ENCODE results near the gene ART3.

Gene ART3

DNA sequence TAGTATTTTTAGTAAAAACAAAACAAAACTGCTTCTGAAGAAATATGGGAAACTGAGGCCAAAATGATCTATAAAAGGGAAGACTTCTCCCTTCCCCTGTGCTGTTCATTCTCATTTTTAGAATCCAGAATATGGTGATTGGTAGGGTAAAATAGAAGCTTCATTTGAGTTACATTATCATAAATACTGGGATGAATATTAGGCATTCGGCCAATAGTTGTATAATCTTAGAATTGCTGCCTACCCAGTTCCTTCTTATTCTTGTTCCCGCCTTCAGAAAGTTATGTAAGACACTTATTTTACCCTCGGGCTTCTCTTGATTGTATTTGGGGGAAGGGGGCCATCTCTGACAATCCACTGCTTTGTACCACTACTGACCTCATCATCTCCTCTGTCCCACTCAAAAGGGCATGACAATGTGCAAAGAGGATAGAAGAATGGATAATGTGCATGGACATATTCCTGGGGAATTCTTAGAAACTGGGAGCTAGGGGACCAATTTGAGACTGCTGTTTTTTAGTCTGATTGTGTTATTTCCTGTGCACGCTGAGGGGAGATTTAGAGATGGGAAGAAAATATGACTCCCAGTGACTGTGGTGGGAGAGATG, 588 bp downstream of the ART3 start:
- no peak for DNase-seq

DNA sequence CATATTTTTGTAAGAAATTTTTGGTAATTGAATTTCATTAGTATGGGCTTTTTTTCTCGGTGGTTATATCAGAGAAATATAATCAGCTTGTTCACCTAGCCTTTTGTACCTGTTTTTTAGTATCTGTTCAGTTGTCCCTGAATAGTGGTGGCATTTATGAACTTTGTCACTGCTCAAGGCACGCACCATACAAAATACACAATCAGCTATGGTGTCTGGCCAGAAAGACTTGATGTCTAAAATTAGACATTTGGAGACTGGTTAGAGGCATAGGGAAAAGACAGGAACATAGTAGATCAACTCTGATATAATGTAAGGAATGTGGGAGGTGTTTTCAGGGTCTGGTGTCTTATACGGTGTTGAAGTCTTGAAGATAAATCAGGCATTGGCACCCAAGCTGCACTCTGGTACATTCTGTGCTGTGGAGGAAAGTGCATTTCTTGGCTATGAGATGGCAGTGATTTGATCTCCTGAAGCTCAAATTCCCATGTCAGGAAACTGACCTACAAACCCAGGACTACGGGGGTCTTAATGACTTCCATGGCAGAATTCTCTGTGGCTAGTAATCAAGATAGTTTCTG, 3.6 kb downstream of the ART3 start:
- no peak for DNase-seq

DNA sequence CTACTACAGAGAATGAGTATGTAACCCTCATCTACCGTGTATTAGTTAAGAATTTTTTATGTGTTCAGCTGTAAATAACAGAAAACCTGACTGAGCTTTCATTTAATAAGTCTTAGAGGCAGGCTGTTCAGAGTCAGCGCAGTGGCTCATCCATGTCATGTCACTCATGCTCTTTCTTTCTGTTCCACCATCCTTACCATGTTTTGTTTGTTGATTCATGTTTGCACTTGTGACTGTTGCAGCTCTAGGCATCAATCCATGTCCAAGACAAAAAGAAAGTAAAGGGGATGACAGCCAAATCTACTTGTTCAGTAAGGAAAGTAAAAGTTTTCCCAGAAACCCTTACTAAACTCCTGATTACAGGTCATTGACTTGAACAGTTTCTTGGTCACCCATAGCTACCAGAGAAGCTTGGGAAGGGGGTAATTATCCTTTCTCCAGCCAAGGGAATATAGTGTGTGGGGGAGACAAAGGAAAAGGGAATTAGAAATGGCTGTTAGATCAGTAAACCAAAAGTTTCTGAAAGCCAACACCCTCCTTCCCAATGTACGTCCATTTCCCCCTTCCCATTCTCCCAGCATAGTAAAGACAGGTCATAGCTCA, 9.0 kb downstream of the ART3 start:
- DNase-seq = no peak

DNA sequence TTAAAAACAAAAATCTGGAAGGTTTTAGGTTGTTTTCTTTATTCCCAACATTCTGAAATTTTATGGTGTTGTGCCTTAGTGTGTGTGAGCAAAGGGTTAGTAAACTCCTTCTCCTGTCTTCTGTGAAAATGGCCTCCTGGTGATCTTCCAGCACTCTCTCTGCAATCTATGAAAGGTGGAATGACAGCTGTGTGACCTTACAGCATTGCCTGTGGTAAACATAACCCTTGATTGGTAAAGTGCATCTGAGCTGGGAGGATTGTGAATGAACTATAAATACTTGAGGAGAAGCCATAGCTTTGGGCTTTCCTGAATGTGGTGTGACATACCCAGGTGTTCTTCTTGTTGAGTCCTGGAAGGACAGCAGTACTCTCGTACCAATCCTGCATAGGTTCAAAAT, 10.0 kb downstream of the ART3 start:
- DNase-seq = no peak

DNA sequence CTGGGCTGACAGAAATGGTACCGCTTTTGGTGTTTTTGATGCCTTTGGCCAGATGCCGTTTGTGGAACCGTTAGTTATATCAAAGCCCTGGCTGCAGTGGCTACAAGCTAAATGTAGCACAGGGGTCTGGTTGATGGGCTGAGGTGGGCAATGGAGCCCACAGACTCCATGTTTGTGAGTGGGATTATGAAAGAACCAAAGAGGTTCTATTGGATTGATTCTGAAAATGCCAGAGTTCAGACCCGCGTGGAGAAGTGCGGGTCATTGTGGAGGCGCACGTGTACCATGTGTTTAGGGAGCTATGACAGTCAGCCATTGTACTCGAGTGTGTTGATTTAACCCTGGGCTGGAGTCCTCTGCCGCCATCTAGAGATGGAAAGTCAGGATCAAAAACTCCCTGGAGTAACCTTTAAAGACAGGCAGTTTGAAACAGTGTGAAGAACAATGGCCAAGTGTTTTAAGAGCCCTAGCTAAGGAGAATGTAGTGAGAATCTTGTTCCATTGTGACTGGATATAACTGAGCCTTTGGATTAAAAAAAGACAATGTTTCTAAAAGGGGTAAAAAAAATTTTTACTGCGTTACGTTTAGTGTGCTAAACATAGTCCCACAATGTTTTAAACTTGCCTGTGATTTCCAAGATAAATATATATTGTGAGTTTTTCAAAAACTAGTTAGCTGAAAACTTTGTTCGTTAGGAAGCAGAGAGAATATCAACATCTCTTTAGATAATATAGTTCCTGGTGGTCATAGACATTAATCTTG, 12.7 kb downstream of the ART3 start:
- peak; percentile 27 for DNase-seq

DNA sequence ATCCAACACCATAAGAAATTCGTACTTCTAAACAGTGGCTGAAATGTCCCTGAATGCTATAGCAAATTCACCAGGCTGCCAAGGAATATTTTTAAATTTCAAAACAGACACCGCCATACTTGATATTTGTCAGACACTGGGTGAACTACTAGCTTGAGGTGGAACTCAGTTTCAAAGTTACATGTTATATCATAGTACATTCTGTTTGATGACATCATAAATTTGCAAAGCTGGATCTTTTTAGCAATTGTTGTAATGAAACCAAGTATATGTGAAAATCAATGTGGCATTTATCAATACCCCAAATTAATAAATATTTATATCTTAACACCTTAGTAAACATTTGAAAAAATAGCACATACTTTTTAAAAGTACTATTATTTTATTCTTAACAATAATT, 14.2 kb downstream of the ART3 start:
- DNase-seq = no peak

DNA sequence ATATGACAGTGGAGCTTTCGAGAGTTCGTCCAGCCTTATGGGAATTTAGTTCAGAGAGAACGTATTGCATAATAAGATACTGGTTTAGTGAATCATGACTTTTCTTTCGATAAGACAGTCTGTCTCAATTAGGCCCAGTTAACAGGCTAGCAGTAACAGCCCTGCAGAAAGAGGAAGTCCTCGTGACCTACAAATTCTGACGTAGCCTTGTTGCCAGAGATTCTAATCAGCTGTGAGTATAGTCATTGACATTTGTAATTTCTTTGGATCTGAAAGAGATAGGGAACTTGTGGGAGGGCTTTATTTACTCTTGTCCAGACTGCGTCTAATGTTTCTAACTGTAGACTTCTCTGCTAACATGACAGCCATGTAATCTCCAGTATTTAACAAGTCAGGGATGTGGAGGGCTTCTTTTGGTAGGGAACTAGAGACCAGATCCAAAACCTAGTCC, 15.8 kb downstream of the ART3 start:
- no peak for DNase-seq

DNA sequence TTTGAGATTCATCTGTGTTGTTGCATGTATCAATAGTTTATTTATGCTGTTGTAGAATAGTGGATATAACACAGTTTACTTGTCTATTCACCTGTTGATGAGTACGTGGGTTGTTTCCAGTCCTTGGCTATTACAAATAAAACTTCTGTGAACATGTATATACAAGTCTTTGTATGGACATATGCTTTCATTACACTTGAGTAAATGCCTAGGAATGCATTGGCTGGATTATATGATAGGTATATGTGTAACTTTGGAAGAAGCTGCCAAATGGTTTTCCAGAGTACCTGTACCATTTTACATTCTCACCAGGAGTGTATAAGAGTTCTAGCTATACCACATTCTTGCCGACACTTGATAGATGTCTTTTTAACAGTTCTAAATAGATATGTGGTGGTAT, 16.5 kb downstream of the ART3 start:
- DNase-seq = no peak

DNA sequence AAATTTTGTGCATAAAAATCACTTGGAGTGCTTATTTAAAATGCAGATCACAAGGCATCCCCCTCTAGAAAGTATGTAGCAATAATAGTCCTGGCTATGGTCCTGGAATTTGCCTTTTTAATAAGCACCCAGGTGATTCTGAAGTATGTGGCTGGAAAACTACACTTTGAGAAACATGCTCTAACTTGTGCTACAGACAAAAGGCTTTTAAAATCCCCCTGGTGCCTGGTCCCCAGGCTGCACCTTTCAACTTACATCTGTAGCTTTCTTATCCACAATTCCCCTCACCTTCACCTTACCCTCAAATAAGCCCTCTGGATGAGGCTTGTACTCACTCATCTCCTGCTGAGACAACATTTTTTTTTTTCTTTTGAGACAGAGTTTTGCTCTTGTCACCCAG, 21.1 kb downstream of the ART3 start:
- DNase-seq = no peak

DNA sequence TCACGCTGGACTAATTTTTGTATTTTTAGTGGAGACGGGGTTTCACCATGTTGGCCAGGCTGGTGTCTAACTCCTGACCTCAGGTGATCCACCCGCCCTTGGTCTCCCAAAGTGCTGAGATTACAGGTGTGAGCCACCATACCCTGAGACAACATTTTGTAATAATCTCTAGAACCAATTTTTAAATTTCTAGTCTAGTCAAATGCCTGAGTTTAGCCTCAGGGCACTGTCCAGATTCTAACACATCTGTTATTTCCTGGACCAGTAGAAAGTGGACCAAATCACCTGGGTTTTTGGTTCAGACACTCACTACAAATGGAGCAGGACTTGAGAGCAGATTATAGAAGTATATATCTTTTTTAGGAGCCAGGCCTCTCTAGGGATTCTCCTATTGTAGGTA, 21.6 kb downstream of the ART3 start:
- no peak for DNase-seq

DNA sequence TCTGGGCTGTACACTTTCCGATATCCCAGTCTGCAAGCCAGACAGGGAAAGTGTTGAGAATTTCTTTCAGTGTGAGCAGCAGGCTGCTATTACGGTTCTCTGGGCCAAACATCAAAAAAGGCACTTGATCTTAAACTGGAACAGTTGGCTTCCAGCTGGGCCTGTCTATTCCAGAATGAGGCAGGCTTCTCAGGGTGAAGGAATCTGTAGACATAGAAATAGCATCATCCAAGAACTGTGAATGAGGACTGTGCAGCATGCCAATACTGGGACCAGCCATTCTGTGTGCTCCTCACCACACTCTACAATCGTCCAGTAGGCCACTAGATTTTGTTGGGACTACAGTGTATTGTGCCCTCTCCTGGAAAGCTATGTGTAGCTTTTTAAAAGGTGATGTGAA, 31.1 kb downstream of the ART3 start:
- DNase-seq = no peak

DNA sequence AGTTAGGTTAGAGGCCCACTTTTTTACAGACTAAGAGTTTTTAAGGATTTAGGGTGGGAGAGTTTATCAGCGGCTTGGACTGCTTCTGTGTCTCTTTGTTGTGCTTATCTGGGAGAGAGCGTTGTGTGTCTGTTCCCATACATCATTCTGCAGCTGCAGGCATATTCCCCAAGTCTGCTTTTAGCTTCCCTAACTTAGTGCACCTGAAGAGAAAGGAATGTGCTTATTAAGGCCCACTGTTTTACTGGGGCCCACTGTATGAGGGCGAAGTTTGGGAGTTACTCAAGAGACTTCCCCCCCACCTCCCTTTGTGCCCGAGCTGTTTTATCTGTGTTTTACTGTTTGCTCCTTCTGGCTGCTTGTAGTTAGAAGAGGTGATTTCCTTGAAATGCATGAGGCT, 31.9 kb downstream of the ART3 start:
- no peak for DNase-seq

DNA sequence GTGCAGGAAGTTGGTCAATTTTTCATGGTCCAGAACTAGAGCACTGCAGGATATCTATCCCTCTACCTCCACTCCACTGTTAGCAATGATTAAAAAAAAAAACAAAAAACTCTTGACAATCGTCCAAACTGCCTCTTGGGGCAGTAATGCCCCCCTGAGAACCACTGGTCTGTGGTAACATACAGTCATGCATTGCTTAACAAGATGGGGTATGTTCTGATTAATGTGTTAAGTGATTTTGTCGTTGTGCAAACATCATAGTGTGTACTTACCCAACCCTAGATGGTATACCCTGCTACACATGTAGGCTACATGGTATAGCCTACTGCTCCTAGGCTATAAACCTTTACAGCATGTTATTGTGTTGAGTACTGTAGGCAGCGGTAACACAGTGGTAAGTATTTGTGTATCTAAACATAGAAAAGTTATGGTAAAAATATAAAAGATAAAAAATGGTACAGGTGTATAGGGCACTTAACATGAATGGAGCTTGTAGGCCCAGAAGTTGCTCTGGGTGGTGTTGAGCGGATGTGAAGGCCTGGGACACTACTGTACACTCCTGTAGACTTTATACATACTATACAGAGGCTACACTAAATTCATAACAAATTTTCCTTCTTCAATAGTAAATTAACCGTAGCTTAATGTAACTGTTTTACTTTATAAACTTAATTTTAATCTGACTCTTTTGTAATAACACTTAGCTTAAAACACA, 34.1 kb downstream of the ART3 start:
- DNase-seq = no peak

DNA sequence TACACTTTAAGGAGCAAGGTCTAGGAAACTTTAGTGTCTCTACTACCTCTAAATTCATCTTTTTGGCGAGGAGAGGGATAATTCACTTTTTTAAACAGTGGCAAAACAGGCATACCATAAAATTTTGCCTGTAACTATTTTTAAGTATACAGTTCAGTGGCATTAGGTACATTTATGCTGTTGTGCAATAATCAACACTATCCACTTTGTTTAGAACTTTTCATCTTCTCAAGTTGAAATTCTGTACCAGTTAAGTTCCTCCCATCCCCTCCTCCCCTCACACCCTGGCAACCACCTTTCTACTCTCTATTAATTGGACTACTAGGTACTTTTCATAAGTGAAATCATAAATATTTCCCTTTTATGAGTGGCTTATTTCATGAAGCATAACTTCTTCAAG, 42.3 kb downstream of the ART3 start:
- DNase-seq = no peak

DNA sequence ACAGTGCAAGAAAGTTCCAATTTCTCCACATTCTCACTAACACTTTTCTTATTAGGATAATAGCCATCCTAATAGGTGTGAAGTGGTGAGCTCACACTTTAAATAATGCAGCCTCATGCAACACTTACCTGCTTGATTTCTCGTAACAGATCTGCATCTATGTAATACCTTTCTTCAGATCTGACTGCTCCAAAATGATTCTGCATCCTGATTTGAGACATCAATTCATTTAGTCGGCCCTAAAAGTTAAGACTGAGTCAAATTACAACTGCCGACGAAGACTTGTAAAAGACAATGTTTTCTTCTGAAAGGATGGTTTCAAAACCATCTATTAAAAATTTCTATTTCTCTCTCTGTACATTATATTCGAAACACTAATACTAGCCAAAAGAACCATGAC, 43.0 kb downstream of the ART3 start:
- DNase-seq = no peak

DNA sequence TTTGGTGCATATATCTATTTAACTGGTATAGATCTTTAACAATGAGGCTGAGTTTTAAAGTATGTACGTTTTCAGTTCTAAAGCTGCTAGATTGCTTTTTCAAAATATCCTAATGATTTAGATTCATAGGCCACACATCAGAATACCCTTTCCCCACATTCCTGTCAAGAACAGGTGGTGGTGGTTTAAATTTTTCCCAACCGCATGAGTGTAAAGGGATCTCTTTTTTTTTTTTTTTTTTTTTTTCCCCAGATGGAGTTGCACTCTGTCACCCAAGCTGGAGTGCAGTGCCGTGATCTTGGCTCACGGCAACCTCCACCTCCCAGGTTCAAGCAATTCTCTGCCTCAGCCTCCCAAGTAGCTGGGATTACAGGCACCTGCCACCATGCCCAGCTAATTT, 45.7 kb downstream of the ART3 start:
- no peak for DNase-seq

DNA sequence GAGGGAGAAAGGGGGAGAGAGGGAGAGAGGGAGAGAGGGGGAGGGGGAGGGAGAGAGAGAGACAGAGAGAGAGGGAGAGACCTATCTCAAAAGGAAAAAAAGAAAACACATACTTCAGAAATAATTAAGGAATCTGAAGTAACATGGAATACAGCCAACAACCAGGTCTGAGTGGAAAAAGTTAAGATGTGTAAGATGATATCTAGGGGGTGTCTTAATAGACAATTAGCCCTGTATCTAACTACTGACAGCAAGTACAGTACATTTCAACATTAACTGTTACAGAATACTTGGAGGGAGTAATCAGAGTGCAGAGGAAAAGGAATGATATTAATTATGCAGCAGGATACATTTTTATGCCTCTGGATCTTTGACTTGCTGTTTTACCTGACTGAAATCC, 51.3 kb downstream of the ART3 start:
- no peak for DNase-seq

DNA sequence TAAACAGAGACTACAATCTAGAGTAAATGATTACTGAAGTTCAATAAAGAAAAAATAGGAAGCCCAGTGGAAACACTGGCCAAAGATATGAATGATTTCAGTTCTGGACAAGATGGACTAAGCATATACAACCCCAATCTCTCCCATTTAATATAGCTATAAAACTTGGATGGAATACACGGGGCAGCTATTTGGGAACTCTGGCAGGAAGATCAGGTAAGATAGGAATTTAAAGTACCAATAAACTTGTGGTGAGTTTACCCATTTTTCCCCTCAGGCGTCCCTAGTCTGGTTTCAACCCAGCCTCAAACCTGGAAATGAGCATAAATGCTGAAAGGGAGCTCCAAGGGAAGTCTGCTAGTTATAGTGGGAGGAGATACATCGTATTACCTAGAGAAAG, 53.2 kb downstream of the ART3 start:
- DNase-seq = no peak

DNA sequence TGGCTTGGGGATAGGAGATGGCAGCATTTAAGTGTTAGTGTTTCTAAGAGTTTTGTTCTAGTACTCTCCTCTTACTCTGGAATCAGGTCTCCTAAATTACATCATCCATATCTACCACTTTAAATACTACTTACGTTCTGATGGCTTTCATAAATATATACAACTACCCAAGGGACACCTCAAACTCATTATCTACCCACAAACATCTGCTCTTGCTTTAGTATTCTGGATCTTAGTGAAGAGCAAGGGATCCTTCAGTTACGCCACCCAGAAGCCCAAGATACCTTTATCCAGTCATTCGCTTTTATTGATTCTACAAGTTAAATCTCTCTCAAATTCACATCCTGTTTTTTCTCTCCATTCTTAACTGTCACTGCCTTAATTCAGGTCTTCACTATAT, 66.7 kb downstream of the ART3 start:
- DNase-seq = no peak

DNA sequence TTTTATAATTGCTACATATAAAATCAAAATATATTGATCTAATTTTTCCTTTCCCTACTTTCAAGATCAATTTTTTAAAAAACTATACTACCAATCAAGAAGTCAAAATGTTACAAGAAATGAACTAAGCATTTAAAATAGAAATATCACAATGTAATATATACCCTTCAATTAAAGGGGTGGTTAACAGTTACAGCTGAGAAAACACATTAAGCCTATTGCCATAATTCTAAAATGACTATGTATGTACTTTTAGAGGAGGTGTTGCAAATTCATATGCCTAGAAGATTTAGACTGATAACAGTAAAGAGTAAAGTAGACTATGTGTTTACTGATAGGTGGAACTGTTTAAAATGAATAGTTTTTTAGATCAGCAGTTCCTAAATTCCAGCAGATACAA, 70.0 kb downstream of the ART3 start:
- no peak for DNase-seq

DNA sequence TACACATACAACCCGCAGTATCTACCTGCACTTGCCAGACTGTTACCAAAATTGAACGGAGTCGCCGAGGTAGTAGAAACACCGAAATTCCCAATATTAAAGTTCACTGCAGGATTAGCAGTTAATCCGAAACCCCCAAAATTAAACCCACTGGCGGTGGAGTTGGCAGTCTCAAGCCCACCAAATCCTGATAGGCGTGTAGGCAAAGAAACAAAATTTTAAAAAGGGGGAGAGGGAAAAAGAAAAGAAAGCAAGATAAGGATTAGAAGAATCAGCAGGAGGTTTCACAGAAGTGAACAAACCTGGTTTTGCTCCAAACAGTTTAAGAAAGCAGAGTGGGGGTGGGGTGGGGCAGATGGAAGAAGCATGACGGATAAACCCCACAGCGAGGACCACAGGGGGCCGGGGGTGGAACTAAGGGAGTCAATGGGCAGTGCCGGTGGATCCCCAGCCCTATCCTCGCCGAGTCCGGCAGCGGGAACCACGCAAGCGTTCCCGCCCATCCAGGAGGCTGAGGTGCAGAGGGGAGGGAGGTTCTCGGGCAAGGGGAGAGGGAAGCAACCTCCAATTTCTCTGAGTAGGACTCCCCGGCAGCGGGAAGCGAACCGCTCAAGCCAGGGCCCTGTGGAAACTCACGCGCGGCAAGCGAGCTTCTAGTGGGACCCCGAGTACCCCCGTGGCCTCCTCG, 73.1 kb downstream of the ART3 start:
- peak; percentile 21 for DNase-seq

DNA sequence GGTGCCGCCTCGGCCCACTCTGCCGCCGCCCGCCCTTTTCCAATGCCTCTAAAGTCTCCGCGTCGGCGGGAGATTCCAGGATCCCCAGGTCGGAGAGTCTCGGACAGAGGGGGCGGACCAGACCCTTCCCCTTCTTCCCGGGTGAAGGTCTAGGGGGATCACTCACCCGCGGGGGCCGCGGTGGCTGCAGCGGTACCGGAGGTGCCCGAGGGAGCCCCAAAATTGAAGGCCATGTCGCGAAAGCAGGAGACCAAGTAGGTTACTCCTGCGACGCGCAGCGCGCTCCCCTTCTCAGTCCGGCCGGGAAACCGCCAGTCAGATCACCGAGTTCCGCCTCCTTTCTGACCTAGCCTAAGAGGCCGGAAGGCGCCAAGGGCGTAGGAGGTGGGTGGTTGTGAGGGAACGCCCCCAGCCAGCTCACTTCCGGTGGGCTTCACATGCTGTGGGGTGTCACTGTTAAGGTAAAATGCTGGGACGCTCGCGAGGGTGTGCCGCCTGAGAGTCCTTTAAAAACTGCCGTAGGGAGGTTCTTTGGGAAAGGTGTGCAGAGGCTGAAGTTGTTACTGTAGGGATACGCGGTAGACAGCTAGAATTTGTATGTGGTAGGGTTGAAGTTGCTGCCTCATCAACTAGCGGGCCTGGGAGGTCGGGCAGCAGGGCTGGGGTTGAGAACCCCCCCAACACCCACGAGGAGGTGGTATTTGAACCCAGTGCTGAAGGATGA, 73.8 kb downstream of the ART3 start, which contains the start of gene NUP54:
NUP54 (minus strand) TSS at position 256 of the 724 bp plus-strand sequence; CDS start at position 233, 23 bp downstream.
- peak; percentile 87 for DNase-seq

All from NCI-H1694 (cell line).